HG03196 (cell line): ENCODE measurements around the gene RCAN2.

Experiments used
- ATAC-seq: cut with Tn5 transposase; IDR thresholded peaks from one replicate; pipeline ENCODE4 v1.9.1; 2021; ENCODE audit not compliant: unreplicated experiment

RCAN2 gene

GRCh38 chr6:46293641-46294316 lies 197.5 kb downstream of the RCAN2 start:
- ATAC-seq: peak; percentile 84

DNA sequence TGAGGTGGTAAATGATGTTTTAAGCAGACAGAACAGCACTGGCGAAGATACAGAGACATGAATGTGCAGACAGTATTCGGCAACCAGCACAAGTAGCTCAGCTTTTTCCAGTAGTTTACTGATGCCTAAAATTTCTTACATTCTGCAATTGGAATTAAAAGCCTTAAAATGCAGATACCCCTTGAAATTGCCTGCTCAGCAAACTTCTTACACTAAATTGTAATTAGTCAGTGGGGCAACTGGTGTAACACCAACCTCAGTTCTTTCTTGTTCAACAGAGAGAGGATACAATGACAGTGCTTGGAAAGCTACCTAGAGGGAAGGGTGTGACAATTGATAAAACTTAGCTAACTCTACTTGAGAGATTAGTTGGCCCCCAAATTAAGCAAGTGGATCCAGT lies 199.4 kb downstream of the RCAN2 start:
- ATAC-seq: no peak

GRCh38 chr6:46291275-46291633 lies 200.0 kb downstream of the RCAN2 start:
- ATAC-seq: no peak

DNA sequence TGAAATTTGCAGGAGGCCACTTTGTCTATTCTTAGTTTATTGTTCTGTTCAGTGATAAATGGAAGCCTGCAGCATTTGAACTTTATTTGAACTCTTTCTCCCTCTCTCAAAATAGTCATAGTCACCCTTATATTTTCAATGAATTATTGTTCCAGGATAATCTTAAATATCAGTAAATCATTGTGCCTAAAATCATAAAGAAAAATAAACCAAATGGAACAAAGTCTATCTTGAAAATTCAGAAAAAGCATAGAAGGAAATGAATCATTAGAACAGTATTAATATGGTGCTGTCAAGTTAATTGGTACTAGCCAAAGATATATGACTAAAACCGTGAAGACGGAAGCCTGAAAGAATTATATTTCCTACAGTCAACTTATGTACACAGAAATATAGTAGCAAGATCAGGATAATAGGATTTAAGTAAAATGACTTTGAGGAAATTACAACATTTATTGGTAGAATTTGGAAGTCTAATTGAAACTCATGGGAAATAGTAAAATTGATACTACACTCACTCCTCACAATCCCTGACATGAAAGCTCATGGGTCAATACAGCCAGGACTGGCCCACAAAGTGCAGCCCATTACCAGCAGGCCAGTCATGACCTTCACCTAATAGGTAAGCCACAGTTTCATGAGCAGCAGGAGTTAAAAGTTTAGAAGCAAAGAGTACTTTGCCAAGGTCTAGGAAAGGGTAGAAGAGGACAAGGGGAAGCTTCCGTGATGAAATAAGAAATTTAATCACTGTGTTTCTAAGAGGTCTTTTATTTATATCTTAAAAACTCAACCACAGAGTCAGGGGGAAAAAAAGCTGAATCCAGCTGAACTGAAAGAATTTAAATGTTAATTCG lies 200.6 kb downstream of the RCAN2 start:
- no peak for ATAC-seq

GRCh38 chr6:46289898-46290297 lies 201.4 kb downstream of the RCAN2 start:
- ATAC-seq: no peak

DNA sequence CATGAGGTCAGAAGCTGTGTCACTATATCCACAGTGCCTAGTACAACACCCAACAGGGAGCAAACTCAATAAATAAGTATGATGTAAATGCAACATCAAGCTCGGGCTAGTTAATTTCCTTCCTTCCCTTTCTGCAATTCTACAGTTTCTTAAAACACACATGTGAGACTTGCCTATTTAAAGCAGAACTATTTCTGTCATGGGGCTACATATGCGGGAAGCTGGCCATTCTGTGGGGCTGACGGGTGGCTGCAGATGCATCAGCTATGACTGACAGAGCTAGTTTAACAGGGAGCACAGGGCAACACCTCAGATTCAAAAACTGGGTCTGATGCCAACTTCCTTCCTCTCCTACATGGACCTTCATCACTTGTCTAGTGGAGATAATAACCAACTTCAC lies 202.4 kb downstream of the RCAN2 start:
- no peak for ATAC-seq

GRCh38 chr6:46287681-46288080 lies 203.6 kb downstream of the RCAN2 start:
- ATAC-seq: no peak

DNA sequence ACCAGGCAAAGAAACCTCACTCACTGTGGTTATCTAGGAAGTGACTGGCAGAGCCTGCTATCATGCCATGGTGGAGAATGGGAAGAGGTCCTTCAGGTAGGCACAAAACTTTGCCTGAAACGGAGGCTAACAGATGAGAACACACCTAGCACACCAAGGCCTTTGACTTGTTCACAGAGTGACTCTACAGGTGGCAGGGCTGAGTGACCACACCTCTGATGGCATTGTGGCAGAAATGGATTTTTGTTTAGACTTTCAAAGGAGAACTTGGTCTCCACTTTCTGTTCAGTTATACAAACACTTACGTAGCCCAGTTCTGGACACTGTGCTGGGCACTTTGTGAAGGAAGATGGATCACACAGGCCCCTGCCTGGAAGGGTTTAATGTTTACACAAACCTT lies 204.2 kb downstream of the RCAN2 start:
- no peak for ATAC-seq

- no peak for ATAC-seq
Observed at GRCh38 chr6:46284475-46284874, 206.8 kb downstream of the RCAN2 start.

DNA sequence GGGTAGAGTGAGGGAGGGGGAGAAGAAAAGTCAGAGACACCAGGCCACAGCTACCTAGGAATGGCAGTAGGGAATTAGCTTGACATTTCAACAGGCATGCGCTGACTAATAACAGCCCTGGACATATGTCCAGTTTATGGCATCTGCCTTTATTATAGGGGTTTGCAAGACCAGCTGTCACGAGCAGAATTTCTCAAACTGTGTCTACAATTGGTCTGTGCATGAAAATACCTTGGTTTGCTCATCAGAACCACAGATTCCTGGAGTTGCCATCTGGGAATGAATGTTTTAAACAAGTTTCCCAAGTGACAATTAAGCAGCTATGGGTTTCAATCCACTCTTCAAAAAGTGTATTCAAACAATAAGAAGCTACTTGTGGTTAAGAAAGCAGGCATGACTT lies 210.1 kb downstream of the RCAN2 start:
- ATAC-seq: no peak

DNA sequence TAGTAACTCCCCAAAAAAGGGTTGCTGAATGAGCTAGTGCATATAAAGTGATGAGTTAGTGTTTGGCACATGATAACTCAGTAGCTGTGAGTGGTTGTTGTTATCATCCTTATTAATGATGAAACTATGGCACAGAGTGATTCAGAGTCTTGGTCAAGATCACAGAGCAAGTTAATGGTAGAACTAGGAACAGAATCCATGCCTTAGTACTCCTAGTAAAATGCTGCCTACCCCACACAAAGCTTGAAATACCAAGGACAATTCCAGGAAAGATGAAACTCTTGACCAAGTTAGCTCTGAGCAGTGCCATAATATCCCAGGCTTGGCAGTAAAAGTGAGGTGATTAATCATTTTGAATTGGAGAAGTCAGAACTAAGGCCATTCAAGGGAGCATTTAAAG lies 211.4 kb downstream of the RCAN2 start:
- no peak for ATAC-seq

GRCh38 chr6:46276576-46277142 lies 214.6 kb downstream of the RCAN2 start:
- no peak for ATAC-seq

DNA sequence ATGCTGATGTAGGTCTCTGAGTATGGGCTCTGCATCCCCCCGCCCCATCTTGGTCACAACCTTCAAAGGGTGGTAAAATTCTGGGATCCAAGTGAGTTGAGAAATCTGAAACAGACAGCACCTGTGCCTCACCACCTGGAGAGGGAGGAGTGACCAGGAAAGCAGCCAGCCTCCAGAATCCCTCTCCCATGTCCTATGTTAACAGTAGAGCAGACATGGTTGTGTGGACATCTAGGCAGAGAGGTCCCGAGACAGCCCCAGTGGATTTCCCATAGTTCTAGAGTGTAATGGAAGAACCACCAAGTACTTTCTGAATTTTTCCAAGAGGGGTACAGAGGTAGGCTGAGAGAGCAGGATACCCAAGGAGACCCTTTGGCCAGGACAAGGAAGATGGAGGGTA lies 216.7 kb downstream of the RCAN2 start:
- ATAC-seq: no peak

- no peak for ATAC-seq
Observed at GRCh38 chr6:46273911-46274310, 217.3 kb downstream of the RCAN2 start.

DNA sequence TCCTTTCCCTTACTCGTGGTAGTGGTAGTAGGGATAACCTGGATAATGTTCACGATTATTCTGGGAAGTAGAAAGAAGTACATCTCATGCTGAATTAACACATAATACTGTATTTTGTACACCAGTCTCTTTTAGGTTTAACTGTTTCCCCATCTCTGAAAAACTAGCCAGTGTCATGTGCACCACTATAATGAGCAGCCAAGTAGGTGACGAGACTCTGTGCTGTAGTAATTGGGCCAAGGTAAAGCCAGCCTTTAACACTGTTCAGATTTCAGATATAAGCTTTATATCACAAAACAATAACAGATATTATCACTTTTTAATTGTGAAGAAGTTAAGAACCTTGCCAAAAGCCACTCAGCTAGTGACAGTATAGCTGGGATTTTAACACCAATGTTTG lies 219.5 kb downstream of the RCAN2 start:
- no peak for ATAC-seq

DNA sequence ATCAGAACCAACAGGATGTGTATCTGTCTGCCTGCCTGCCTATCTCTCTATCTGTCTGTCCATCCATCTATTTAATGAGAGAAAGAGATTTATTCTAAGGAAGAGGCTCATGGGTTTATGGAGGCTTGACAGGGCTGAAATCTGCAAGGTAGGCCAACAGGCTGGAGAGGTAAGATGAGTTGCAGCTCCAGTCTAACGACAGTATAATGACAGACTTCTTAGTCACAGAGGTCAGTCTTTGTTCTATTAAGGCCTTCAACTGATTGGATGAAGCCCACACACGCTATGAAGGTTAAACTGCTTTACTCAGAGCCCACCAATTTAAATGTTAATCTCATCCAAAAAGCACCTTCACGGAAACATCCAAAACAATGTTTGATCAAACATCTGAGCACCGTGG lies 220.1 kb downstream of the RCAN2 start:
- no peak for ATAC-seq

DNA sequence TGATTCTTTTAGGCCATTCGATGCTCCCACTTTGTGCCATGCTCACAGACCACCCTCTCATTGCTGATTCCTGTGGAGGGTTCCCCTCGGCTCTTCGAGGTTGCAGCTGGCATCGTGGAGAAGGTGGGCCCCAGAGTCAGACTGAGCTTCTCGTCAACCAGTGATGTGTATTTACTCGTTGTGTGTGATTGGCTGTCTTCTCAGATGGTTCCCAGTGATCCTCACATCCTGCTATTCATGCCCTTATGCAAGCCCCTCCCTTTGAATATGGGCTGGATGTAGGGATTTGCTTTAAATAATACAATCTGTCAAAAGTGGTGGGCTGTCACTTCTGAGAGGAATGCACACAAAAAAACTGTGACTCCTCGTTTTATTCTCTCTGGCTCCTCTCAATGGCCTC lies 220.9 kb downstream of the RCAN2 start:
- ATAC-seq: no peak

DNA sequence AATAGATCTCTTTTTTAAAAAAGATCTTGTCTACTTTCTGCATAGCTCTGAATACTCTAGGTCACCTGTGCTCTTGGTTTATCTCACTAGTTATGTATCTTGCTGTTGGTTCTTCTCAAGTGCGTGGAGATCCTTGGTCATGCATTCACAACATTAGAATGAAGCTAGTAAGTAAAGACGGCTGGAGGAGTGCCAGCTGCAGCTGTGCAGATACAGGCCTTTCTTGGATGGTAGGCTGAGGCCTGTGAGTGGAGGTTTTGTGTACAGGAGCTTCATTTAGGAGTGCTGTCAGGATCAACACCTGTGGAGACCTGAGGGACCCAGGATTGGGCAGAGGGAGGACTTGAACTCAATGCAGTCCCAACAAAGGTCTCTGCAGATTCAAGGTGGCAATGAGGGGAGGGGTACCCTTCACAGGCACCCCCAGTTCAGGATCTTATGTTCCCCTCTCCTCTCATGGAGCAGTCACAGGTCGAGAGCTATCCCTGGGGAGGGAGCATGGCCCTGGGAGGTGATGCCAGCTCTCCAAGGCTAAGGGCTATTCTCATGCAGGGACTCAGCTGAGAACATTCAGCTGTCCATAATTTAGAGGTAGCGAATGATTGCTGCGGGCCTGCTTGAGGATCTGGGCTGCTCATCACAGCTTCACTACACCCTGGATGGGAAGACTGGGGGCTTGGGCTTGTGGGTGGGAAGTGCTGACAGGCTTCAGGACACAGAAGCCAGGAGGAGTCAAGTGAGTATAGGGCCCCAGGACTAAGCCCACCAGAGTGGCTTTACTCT lies 221.6 kb downstream of the RCAN2 start:
- no peak for ATAC-seq

GRCh38 chr6:46267515-46267914 lies 223.7 kb downstream of the RCAN2 start:
- no peak for ATAC-seq

- no peak for ATAC-seq
Observed at GRCh38 chr6:46265373-46265772, 225.9 kb downstream of the RCAN2 start.

DNA sequence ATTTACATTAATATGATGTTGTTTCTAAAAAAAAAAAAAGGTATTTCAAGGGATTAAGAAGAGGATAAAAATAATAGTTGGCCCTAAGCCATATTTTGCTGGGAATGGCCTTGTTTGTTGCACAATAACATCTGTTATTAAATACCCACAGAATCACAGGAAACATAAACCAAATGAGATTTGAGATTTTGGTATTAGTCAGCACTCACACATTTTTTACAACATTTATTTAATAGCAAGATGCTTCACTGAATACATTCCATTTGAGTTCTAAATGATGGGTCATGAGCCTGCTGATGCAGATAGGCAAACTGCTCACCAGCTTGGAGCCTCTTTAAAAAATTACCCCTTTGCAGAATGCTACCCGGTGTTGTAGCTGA lies 227.6 kb downstream of the RCAN2 start:
- no peak for ATAC-seq
